CD8-positive, alpha-beta memory T cell (primary cell): ENCODE data around the gene RALGDS. TPM values are rescaled to one million over a fixed set of nuclear protein-coding genes. Genes with fewer than 3 reads are reported as not detected.

ENCODE experiments used
- CTCF ChIA-PET: fragments of 350-600 bp; sonication (Branson Sonifier 250); formaldehyde crosslinking; loops from one replicate; lab custom pipeline; 2021; ENCODE audit warnings: antibody characterized with exemption; lab: Charles Lee
- POLR2A ChIA-PET: fragments of 350-600 bp; sonication (Branson Sonifier 250); formaldehyde crosslinking; loops from one replicate; lab custom pipeline; 2021; ENCODE audit warnings: antibody characterized with exemption; lab: Charles Lee
- DNase-seq, 5 donors: peaks; one replicate each; pipeline versions ENCODE4 v3.0.0 to v3.0.0-alpha.2; 2020 to 2022; ENCODE audit warnings: mixed read lengths in 1 of 5
- H3K27ac ChIP-seq: one replicate; pipeline ENCODE4 v1.7.0; 2013; ENCODE audit warnings: low read depth, mild to moderate bottlenecking, low read length, moderate library complexity
- H3K27me3 ChIP-seq: 2 replicates; pipeline ENCODE4 v1.7.0; 2013; ENCODE audit warnings: low read length, mild to moderate bottlenecking; ENCODE audit not compliant: insufficient read depth, poor library complexity, severe bottlenecking
- H3K36me3 ChIP-seq: 2 replicates; pipeline ENCODE4 v1.7.0; 2013; ENCODE audit warnings: mild to moderate bottlenecking, low read length, moderate library complexity; ENCODE audit not compliant: insufficient read depth
- H3K4me1 ChIP-seq: 2 replicates; pipeline ENCODE4 v1.7.0; 2013; ENCODE audit warnings: mild to moderate bottlenecking, low read length, moderate library complexity; ENCODE audit not compliant: insufficient read depth
- H3K4me3 ChIP-seq: 2 replicates; pipeline ENCODE4 v1.7.0; 2013; ENCODE audit warnings: mild to moderate bottlenecking, low read length
- H3K9me3 ChIP-seq: 2 replicates; pipeline ENCODE4 v1.7.0; 2013; ENCODE audit warnings: mild to moderate bottlenecking, low read length
- H3K27ac Mint-ChIP-seq, 8 donors: one replicate each; pipeline ENCODE4 v1.8.0; 2020 to 2021; ENCODE audit warnings: mixed read lengths in 8 of 8, mild to moderate bottlenecking in 6 of 8, inconsistent platforms in 3 of 8, moderate library complexity in 3 of 8
- H3K27me3 Mint-ChIP-seq, 2 donors: one replicate each; pipeline ENCODE4 v1.8.0; 2020 to 2021; ENCODE audit warnings: mixed read lengths in 2 of 2, mild to moderate bottlenecking in 1 of 2, moderate library complexity in 1 of 2
- H3K36me3 Mint-ChIP-seq, 3 donors: one replicate each; pipeline ENCODE4 v1.8.0; 2020 to 2021; ENCODE audit warnings: mixed read lengths in 3 of 3, inconsistent platforms in 1 of 3, mild to moderate bottlenecking in 1 of 3
- H3K4me1 Mint-ChIP-seq, 3 donors: one replicate each; pipeline ENCODE4 v1.8.0; 2020 to 2021; ENCODE audit warnings: mixed read lengths in 3 of 3, inconsistent platforms in 1 of 3, mild to moderate bottlenecking in 1 of 3
- H3K4me3 Mint-ChIP-seq, 7 donors: one replicate each; pipeline ENCODE4 v1.8.0; 2020 to 2021; ENCODE audit warnings: mixed read lengths in 7 of 7, mild to moderate bottlenecking in 6 of 7, moderate library complexity in 4 of 7, inconsistent platforms in 2 of 7
- H3K9me3 Mint-ChIP-seq, 5 donors: one replicate each; pipeline ENCODE4 v1.8.0; 2020 to 2022; ENCODE audit warnings: mixed read lengths in 5 of 5, mild to moderate bottlenecking in 3 of 5, moderate library complexity in 2 of 5, inconsistent platforms in 1 of 5
- polyA plus RNA-seq: library from polyadenylated mRNA; unstranded; fragments of 300-500 nt; fragmentation: Illumina TruSeq; gene quantifications from one replicate; pipeline ENCODE4 v1.2.3, GENCODE V29; 2021
- total RNA-seq, 2 experiments: library from RNA; stranded (reverse); gene quantifications; one replicate each; pipeline ENCODE4 v1.2.3, GENCODE V29; 2021

Gene RALGDS
- total and polyA plus RNA-seq, 3 experiments from 2014 or later: 59.1 to 78.0 (median 67.8) TPM

- Mint-ChIP-seq H3K36me3 (peaks cover 0 to 23% (median 0%) of the 10 kb centered on the region in 3 donors), H3K4me3 (peak overlapping the region; percentile 54 to 88 (median 78)), H3K27me3 (no peaks in the 10 kb centered on the region), H3K4me1 (peaks cover 56 to 95% (median 61%) of the 10 kb centered on the region in 3 donors), H3K9me3 (no peaks in the 10 kb centered on the region), H3K27ac (peak overlapping the region; percentile 33 to 87 (median 66))
- Histone ChIP-seq H3K4me1 (peaks cover 62% of the 10 kb centered on the region), H3K27ac (peak overlapping the region; percentile 74), H3K4me3 (peak overlapping the region; percentile 53), H3K9me3 (no peaks in the 10 kb centered on the region), H3K36me3 (no peaks in the 10 kb centered on the region), H3K27me3 (no peaks in the 10 kb centered on the region)
- POLR2A ChIA-PET: interaction anchor here (0.6 to 1.6 kb wide), 3 partner anchors 10 to 23 kb away, joined by 3 to 11 read pairs (median 4); no protein-coding TSS in a partner anchor
- CTCF ChIA-PET: interaction anchor here (25.9 kb wide), 1 partner anchor 27 kb away, joined by 521 read pairs; no protein-coding TSS in a partner anchor
- DNase-seq: no peak
Measured at GRCh38 chr9:133120501-133121197, 391 bp downstream of the RALGDS start.

- Mint-ChIP-seq H3K27me3 (no peaks in the 10 kb centered on the region), H3K4me3 (peak overlapping the region; percentile 54 to 88 (median 78)), H3K9me3 (no peaks in the 10 kb centered on the region), H3K27ac (peak overlapping the region in 5 of 8 donors; percentile 59 to 87 (median 60)), H3K4me1 (peaks cover 57 to 95% (median 60%) of the 10 kb centered on the region in 3 donors), H3K36me3 (peaks cover 0 to 24% (median 0%) of the 10 kb centered on the region in 3 donors)
- Histone ChIP-seq H3K27ac (peak overlapping the region; percentile 74), H3K27me3 (no peaks in the 10 kb centered on the region), H3K9me3 (no peaks in the 10 kb centered on the region), H3K4me3 (no peak overlapping the region), H3K36me3 (no peaks in the 10 kb centered on the region), H3K4me1 (peaks cover 62% of the 10 kb centered on the region)
- ChIA-PET POLR2A (interaction anchor here (1.6 kb wide), 1 partner anchor 24 kb away, joined by 5 read pairs; no protein-coding TSS in a partner anchor), CTCF (interaction anchor here (3.2 to 25.9 kb wide), 2 partner anchors 13 to 28 kb away, joined by 13 to 521 read pairs; no protein-coding TSS in a partner anchor)
- no peak for DNase-seq
Measured at GRCh38 chr9:133119846-133120500, 1.1 kb downstream of the RALGDS start.

- Histone ChIP-seq H3K4me1 (peaks cover 62% of the 10 kb centered on the region), H3K27me3 (no peaks in the 10 kb centered on the region), H3K9me3 (no peaks in the 10 kb centered on the region), H3K4me3 (no peak overlapping the region), H3K36me3 (no peaks in the 10 kb centered on the region), H3K27ac (no peak overlapping the region)
- Mint-ChIP-seq H3K4me3 (peak overlapping the region; percentile 29 to 88 (median 62)), H3K9me3 (no peaks in the 10 kb centered on the region), H3K36me3 (peaks cover 0 to 21% (median 0%) of the 10 kb centered on the region in 3 donors), H3K27me3 (no peaks in the 10 kb centered on the region), H3K4me1 (peaks cover 52 to 95% (median 60%) of the 10 kb centered on the region in 3 donors), H3K27ac (peak overlapping the region in 7 of 8 donors; percentile 37 to 95 (median 75))
- DNase-seq: no peak
- CTCF ChIA-PET: interaction anchor here (0.7 to 25.9 kb wide), 6 partner anchors 13 to 29 kb away, joined by 3 to 521 read pairs (median 6); no protein-coding TSS in a partner anchor
- POLR2A ChIA-PET: interaction anchor here (0.9 to 2.6 kb wide), 3 partner anchors 9 to 25 kb away, joined by 3 to 5 read pairs (median 5); no protein-coding TSS in a partner anchor
Measured at GRCh38 chr9:133119103-133119845, 1.8 kb downstream of the RALGDS start.

GRCh38 chr9:133118568-133118967 is 2.5 kb downstream of the RALGDS start:
- Mint-ChIP-seq H3K4me1 (peaks cover 47 to 94% (median 57%) of the 10 kb centered on the region in 3 donors), H3K27ac (peak overlapping the region; percentile 35 to 88 (median 68)), H3K36me3 (peaks cover 0 to 23% (median 0%) of the 10 kb centered on the region in 3 donors), H3K4me3 (peak overlapping the region in 5 of 7 donors; percentile 21 to 78 (median 59)), H3K9me3 (no peaks in the 10 kb centered on the region), H3K27me3 (no peaks in the 10 kb centered on the region)
- no peaks in the 10 kb centered on the region for H3K27me3 ChIP-seq
- CTCF ChIA-PET: interaction anchor here (0.6 to 25.9 kb wide), 8 partner anchors 12 to 550 kb away, joined by 3 to 521 read pairs (median 6); no protein-coding TSS in a partner anchor
- H3K4me1 ChIP-seq: peaks cover 64% of the 10 kb centered on the region
- POLR2A ChIA-PET: interaction anchor here (0.9 to 2.6 kb wide), 3 partner anchors 8 to 25 kb away, joined by 3 to 5 read pairs (median 5); no protein-coding TSS in a partner anchor
- H3K4me3 ChIP-seq: no peak overlapping the region
- no peaks in the 10 kb centered on the region for H3K36me3 ChIP-seq
- H3K27ac ChIP-seq: no peak overlapping the region
- H3K9me3 ChIP-seq: no peaks in the 10 kb centered on the region
- DNase-seq: no peak

GRCh38 chr9:133118179-133118520 is 2.9 kb downstream of the RALGDS start:
- no peak for DNase-seq
- no peaks in the 10 kb centered on the region for H3K36me3 ChIP-seq
- H3K36me3 Mint-ChIP-seq: peaks cover 0 to 23% (median 0%) of the 10 kb centered on the region in 3 donors
- peak overlapping the region in 2 of 7 donors; percentile 27 to 29 for H3K4me3 Mint-ChIP-seq
- peaks cover 68% of the 10 kb centered on the region for H3K4me1 ChIP-seq
- H3K9me3 Mint-ChIP-seq: no peaks in the 10 kb centered on the region
- peak overlapping the region in 7 of 8 donors; percentile 7 to 88 (median 78) for H3K27ac Mint-ChIP-seq
- H3K27ac ChIP-seq: no peak overlapping the region
- no peaks in the 10 kb centered on the region for H3K9me3 ChIP-seq
- H3K4me1 Mint-ChIP-seq: peaks cover 47 to 94% (median 57%) of the 10 kb centered on the region in 3 donors
- H3K4me3 ChIP-seq: no peak overlapping the region
- H3K27me3 Mint-ChIP-seq: no peaks in the 10 kb centered on the region
- no peaks in the 10 kb centered on the region for H3K27me3 ChIP-seq
- ChIA-PET CTCF (interaction anchor here (0.6 to 25.9 kb wide), 8 partner anchors 13 to 550 kb away, joined by 3 to 521 read pairs (median 6); no protein-coding TSS in a partner anchor), POLR2A (interaction anchor here (0.9 to 2.6 kb wide), 3 partner anchors 7 to 26 kb away, joined by 3 to 5 read pairs (median 4); no protein-coding TSS in a partner anchor)

- POLR2A ChIA-PET: interaction anchor here (1.1 to 2.6 kb wide), 3 partner anchors 13 to 31 kb away, joined by 4 to 5 read pairs (median 5); no protein-coding TSS in a partner anchor
- peak overlapping the region in 2 of 7 donors; percentile 15 to 27 for H3K4me3 Mint-ChIP-seq
- H3K27ac Mint-ChIP-seq: peak overlapping the region in 5 of 8 donors; percentile 7 to 81 (median 59)
- DNase-seq: no peak
- H3K27me3 ChIP-seq: no peaks in the 10 kb centered on the region
- H3K27ac ChIP-seq: no peak overlapping the region
- H3K9me3 ChIP-seq: no peaks in the 10 kb centered on the region
- H3K4me3 ChIP-seq: no peak overlapping the region
- CTCF ChIA-PET: interaction anchor here (0.8 to 25.9 kb wide), 9 partner anchors 12 to 95 kb away, joined by 3 to 521 read pairs (median 6); no protein-coding TSS in a partner anchor
- H3K36me3 Mint-ChIP-seq: peaks cover 0 to 25% (median 0%) of the 10 kb centered on the region in 3 donors
- H3K9me3 Mint-ChIP-seq: no peaks in the 10 kb centered on the region
- H3K4me1 ChIP-seq: peaks cover 74% of the 10 kb centered on the region
- peaks cover 46 to 94% (median 60%) of the 10 kb centered on the region in 3 donors for H3K4me1 Mint-ChIP-seq
- no peaks in the 10 kb centered on the region for H3K36me3 ChIP-seq
- H3K27me3 Mint-ChIP-seq: no peaks in the 10 kb centered on the region
Measured at GRCh38 chr9:133117271-133118178, 3.5 kb downstream of the RALGDS start.
